Measurements from ENCODE around the gene EEF1AKMT4. TPM values are rescaled to one million over a fixed set of nuclear protein-coding genes. Genes with fewer than 3 reads are reported as not detected.

EEF1AKMT4 gene
- 10.1 and 14.0 TPM in 2 replicates for total RNA-seq

- TF ChIP-seq CTCF (IDR thresholded peaks at IDR 0.05; ENCODE audit: insufficient read depth, low read length, severe bottlenecking): peak; percentile 62
- peak; percentile 7 for FAIRE-seq
- H3K36me3 ChIP-seq (ENCODE audit: control insufficient read depth, insufficient read depth, low read length): peaks cover 11% of the 10 kb centered on the region
- peak within 1 kb of the TSS; percentile 65 for H3K4me3 ChIP-seq (ENCODE audit: low read depth, low read length)
- DNase-seq (ENCODE audit: low read depth): peak; percentile 96
- H3K27me3 ChIP-seq (ENCODE audit: control insufficient read depth, insufficient read depth, low read length): no peaks in the 10 kb centered on the region
Measured at GRCh38 chr3:184249412-184250166, at the start of gene EEF1AKMT4. TSS of gene EEF1AKMT4 (plus strand) at chr3:184249672. CDS start at chr3:184249695, 23 bp downstream.

GRCh38 chr3:184200825-184201224, 48.6 kb upstream of the EEF1AKMT4 start:
- H3K27me3 ChIP-seq (ENCODE audit: control insufficient read depth, insufficient read depth, low read length): no peaks in the 10 kb centered on the region
- no peaks in the 10 kb centered on the region for H3K36me3 ChIP-seq (ENCODE audit: control insufficient read depth, insufficient read depth, low read length)
- no peak for FAIRE-seq
- TF ChIP-seq CTCF (IDR thresholded peaks at IDR 0.05; ENCODE audit: insufficient read depth, low read length, severe bottlenecking): no peak
- no peak overlapping the region for H3K4me3 ChIP-seq (ENCODE audit: low read depth, low read length)
- DNase-seq (ENCODE audit: low read depth): no peak

- DNase-seq (ENCODE audit: low read depth) (no peak), FAIRE-seq (no peak)
- Histone ChIP-seq H3K27me3 (ENCODE audit: control insufficient read depth, insufficient read depth, low read length) (no peaks in the 10 kb centered on the region), H3K36me3 (ENCODE audit: control insufficient read depth, insufficient read depth, low read length) (no peaks in the 10 kb centered on the region), H3K4me3 (ENCODE audit: low read depth, low read length) (no peak overlapping the region)
- TF ChIP-seq CTCF (IDR thresholded peaks at IDR 0.05; ENCODE audit: insufficient read depth, low read length, severe bottlenecking): no peak
Measured at GRCh38 chr3:184203526-184203925, 45.9 kb upstream of the EEF1AKMT4 start.

GRCh38 chr3:184209146-184209923, 40.1 kb upstream of the EEF1AKMT4 start:
- no peaks in the 10 kb centered on the region for H3K27me3 ChIP-seq (ENCODE audit: control insufficient read depth, insufficient read depth, low read length)
- DNase-seq (ENCODE audit: low read depth): no peak
- TF ChIP-seq CTCF (IDR thresholded peaks at IDR 0.05; ENCODE audit: insufficient read depth, low read length, severe bottlenecking): no peak
- no peak overlapping the region for H3K4me3 ChIP-seq (ENCODE audit: low read depth, low read length)
- H3K36me3 ChIP-seq (ENCODE audit: control insufficient read depth, insufficient read depth, low read length): no peaks in the 10 kb centered on the region
- FAIRE-seq: no peak

- no peaks in the 10 kb centered on the region for H3K36me3 ChIP-seq (ENCODE audit: control insufficient read depth, insufficient read depth, low read length)
- FAIRE-seq (no peak), DNase-seq (ENCODE audit: low read depth) (no peak)
- TF ChIP-seq CTCF (IDR thresholded peaks at IDR 0.05; ENCODE audit: insufficient read depth, low read length, severe bottlenecking): no peak
- H3K4me3 ChIP-seq (ENCODE audit: low read depth, low read length): no peak overlapping the region
- no peaks in the 10 kb centered on the region for H3K27me3 ChIP-seq (ENCODE audit: control insufficient read depth, insufficient read depth, low read length)
Measured at GRCh38 chr3:184211297-184211696, 38.2 kb upstream of the EEF1AKMT4 start.
